Measurements from ENCODE around the gene C1QTNF1.

C1QTNF1 gene

DNA sequence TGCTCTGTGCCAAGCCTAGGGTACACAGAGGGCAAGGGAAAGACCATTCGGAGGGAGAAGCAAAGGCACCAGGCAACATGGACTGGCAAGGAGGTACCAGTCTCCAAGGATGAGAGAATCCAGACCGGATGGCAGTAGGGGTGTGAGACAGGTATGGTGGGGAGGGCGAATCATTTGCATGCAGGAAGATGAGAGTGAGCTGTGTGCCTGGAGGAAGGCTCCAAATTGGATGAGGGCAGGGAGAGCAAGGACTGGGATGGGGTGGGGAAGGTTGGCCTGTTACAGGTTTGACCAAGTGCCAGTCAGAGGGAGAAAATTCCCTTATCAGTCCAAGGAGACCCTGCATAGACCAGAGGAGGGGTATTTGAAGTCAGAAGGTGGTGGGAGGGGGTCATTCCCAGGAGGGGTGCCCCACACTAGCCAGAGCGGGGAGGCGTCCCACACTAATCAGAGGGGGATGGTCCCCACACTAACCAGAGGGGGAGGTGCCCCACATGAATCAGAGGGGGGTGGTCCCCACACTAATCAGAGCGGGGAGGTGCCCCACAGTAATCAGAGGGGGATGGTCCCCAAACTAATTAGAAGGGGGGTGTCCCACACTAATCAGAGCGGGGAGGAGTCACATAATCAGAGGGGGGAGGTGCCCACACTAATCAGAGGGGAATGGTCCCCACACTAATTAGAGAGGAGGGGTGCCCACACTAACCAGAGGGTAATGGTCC is 15.1 kb upstream of the C1QTNF1 start:
- H2BK12ac ChIP-seq (ENCODE audit: low read length), result peak overlapping the region; percentile 50
- peak overlapping the region; percentile 95 for H3K4me3 ChIP-seq (ENCODE audit: low read depth, low read length)
- peaks cover 17% of the 10 kb centered on the region for H3K79me2 ChIP-seq (ENCODE audit: control insufficient read depth, insufficient read depth, low read length, poor library complexity)
- WGBS (ENCODE audit: extremely low coverage, insufficient coverage, insufficient read length), result no CpG with 5 or more reads among the region's 7 CpGs
- peaks cover 5% of the 10 kb centered on the region for H3K9me3 ChIP-seq (ENCODE audit: insufficient read depth, low read depth, low read length)
- peak overlapping the region; percentile 85 for H2AK5ac ChIP-seq (ENCODE audit: low read length)
- no peak for DNase-seq
- peak overlapping the region; percentile 99 for H4K91ac ChIP-seq (ENCODE audit: low read depth, low read length)
- H3K27ac ChIP-seq (ENCODE audit: low read depth, low read length), result no peak overlapping the region
- peak overlapping the region; percentile 99 for H3K18ac ChIP-seq (ENCODE audit: low read length)
- H3K23ac ChIP-seq (ENCODE audit: low read length), result no peak overlapping the region
- H3K27me3 ChIP-seq (ENCODE audit: insufficient read depth, low read length), result no peaks in the 10 kb centered on the region
- peak overlapping the region; percentile 92 for H2BK120ac ChIP-seq (ENCODE audit: insufficient read depth, low read length, poor library complexity)
- peaks cover 18% of the 10 kb centered on the region for H3K79me1 ChIP-seq (ENCODE audit: low read length)
- H2AFZ ChIP-seq (ENCODE audit: insufficient read depth, low read length, poor library complexity), result peak overlapping the region; percentile 79
- peak overlapping the region; percentile 86 for H3K9ac ChIP-seq (ENCODE audit: low read length)
- H3K4me1 ChIP-seq (ENCODE audit: control insufficient read depth in 1 of 2, insufficient read depth in 2 of 2, low read length in 2 of 2), result peaks cover 24 to 33% of the 10 kb centered on the region in 2 experiments
- H3K4me2 ChIP-seq (ENCODE audit: low read length), result peak overlapping the region; percentile 88
- H3K14ac ChIP-seq (ENCODE audit: low read length), result peak overlapping the region; percentile 99
- peak overlapping the region; percentile 93 for H2BK5ac ChIP-seq (ENCODE audit: low read depth, low read length, poor library complexity)
- H3K36me3 ChIP-seq (ENCODE audit: control insufficient read depth in 1 of 2, insufficient read depth in 2 of 2, low read length in 2 of 2), result peaks cover 7% of the 10 kb centered on the region in 2 experiments
- H3K4ac ChIP-seq (ENCODE audit: low read depth, low read length), result peak overlapping the region; percentile 99
- H4K8ac ChIP-seq (ENCODE audit: low read depth, low read length), result peak overlapping the region; percentile 98
- peak overlapping the region; percentile 89 for H4K12ac ChIP-seq (ENCODE audit: low read depth, low read length)

DNA sequence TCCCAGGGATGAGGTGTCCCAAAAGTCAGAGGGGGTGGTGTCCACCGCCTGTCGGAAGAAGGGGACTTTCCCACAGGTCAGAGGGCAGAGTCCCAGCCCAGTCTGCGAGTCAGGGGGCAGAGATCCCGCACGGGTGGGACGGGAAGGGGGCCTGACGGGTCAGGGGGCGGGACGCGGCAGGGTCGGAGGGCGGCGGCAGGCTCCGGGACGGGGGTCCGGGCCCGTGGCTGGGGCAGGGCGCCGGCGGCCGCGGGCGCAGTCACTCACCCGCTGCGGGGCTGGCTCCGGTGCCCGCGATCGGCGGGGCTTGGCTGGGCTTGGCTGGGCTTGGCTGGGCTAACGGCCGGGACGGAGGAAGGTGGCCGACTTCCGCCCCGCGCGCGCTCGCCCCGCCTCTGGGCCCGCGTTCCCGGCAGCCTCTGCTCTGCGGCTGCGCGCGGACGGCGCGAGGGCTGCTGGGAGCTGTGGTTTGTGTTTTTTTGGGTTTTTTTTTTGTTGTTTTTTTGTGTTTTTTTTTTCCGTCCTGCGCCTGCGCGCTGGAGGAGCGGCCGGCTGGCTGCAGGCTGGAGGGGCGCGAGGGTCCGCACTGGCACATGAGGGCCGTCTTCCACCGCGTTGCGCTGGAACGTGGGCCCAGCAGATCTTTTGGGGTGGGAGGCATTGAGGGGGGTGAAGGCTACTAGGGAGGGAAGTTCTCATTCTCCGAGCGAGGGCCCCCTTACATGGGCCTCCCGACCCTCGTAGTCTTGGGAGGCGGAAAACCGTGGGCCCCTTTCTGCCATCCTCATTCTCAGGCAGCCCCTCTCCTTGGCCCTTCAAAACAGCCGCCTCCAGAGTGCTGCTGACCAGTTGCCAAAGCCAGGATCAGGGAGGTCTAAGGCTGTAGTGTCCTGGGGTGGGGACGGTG is 14.3 kb upstream of the C1QTNF1 start, which contains the start of gene CANT1:
CANT1 (minus strand) TSS at position 368 of the 907 bp plus-strand sequence. CDS start 12,142 bp downstream, outside the sequence.
- no peaks in the 10 kb centered on the region for H3K27me3 ChIP-seq (ENCODE audit: insufficient read depth, low read length)
- H4K12ac ChIP-seq (ENCODE audit: low read depth, low read length), result peak within 1 kb of the TSS; percentile 89
- H2AFZ ChIP-seq (ENCODE audit: insufficient read depth, low read length, poor library complexity), result peak within 1 kb of the TSS; percentile 92
- H3K14ac ChIP-seq (ENCODE audit: low read length), result peak within 1 kb of the TSS; percentile 99
- WGBS (ENCODE audit: extremely low coverage, insufficient coverage, insufficient read length), result no CpG with 5 or more reads among the region's 73 CpGs
- peak within 1 kb of the TSS; percentile 58 for H3K27ac ChIP-seq (ENCODE audit: low read depth, low read length)
- H3K36me3 ChIP-seq (ENCODE audit: control insufficient read depth in 1 of 2, insufficient read depth in 2 of 2, low read length in 2 of 2), result peaks cover 7% of the 10 kb centered on the region in 2 experiments
- peaks cover 5% of the 10 kb centered on the region for H3K9me3 ChIP-seq (ENCODE audit: insufficient read depth, low read depth, low read length)
- H3K9ac ChIP-seq (ENCODE audit: low read length), result peak within 1 kb of the TSS; percentile 87
- H3K4me1 ChIP-seq (ENCODE audit: control insufficient read depth in 1 of 2, insufficient read depth in 2 of 2, low read length in 2 of 2), result peaks cover 24 to 33% of the 10 kb centered on the region in 2 experiments
- H3K4me3 ChIP-seq (ENCODE audit: low read depth, low read length), result peak within 1 kb of the TSS; percentile 95
- peak within 1 kb of the TSS; percentile 99 for H4K91ac ChIP-seq (ENCODE audit: low read depth, low read length)
- H4K8ac ChIP-seq (ENCODE audit: low read depth, low read length), result peak within 1 kb of the TSS; percentile 98
- H3K4me2 ChIP-seq (ENCODE audit: low read length), result peak within 1 kb of the TSS; percentile 88
- H3K18ac ChIP-seq (ENCODE audit: low read length), result peak within 1 kb of the TSS; percentile 99
- peak within 1 kb of the TSS; percentile 99 for H3K4ac ChIP-seq (ENCODE audit: low read depth, low read length)
- peak within 1 kb of the TSS; percentile 95 for H2BK120ac ChIP-seq (ENCODE audit: insufficient read depth, low read length, poor library complexity)
- H3K79me2 ChIP-seq (ENCODE audit: control insufficient read depth, insufficient read depth, low read length, poor library complexity), result peaks cover 17% of the 10 kb centered on the region
- H2AK5ac ChIP-seq (ENCODE audit: low read length), result peak within 1 kb of the TSS; percentile 98
- peaks cover 18% of the 10 kb centered on the region for H3K79me1 ChIP-seq (ENCODE audit: low read length)
- H2BK12ac ChIP-seq (ENCODE audit: low read length), result peak within 1 kb of the TSS; percentile 95
- H2BK5ac ChIP-seq (ENCODE audit: low read depth, low read length, poor library complexity), result peak within 1 kb of the TSS; percentile 93
- peak; percentile 77 to 90 for DNase-seq
- no peak within 1 kb of the TSS for H3K23ac ChIP-seq (ENCODE audit: low read length)

DNA sequence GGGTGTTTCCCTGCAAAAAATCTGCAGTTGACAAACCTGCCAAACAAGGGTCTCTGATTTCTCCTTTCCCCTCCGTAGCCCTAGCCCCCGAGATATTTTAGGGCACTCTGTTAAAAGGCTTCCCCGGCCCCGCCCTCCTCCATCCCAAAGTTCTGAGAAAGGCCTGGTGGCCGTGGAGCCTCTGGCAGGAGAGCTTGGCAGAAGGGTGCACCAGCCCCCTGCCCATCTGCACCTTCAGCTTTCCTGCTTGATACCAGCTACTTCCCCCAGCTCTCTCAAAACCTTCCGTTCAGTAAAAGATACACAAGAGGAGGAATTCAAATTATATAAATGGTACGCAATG is 13.7 kb upstream of the C1QTNF1 start:
- H2AK5ac ChIP-seq (ENCODE audit: low read length), result peak overlapping the region; percentile 98
- no peaks in the 10 kb centered on the region for H3K27me3 ChIP-seq (ENCODE audit: insufficient read depth, low read length)
- H3K79me1 ChIP-seq (ENCODE audit: low read length), result peaks cover 18% of the 10 kb centered on the region
- H3K9me3 ChIP-seq (ENCODE audit: insufficient read depth, low read depth, low read length), result peaks cover 5% of the 10 kb centered on the region
- peaks cover 17% of the 10 kb centered on the region for H3K79me2 ChIP-seq (ENCODE audit: control insufficient read depth, insufficient read depth, low read length, poor library complexity)
- peak overlapping the region; percentile 78 for H3K14ac ChIP-seq (ENCODE audit: low read length)
- peak overlapping the region; percentile 99 for H4K91ac ChIP-seq (ENCODE audit: low read depth, low read length)
- H2BK120ac ChIP-seq (ENCODE audit: insufficient read depth, low read length, poor library complexity), result peak overlapping the region; percentile 95
- peak overlapping the region; percentile 53 for H3K4ac ChIP-seq (ENCODE audit: low read depth, low read length)
- peak overlapping the region; percentile 88 for H3K4me2 ChIP-seq (ENCODE audit: low read length)
- peak overlapping the region; percentile 71 for H2BK5ac ChIP-seq (ENCODE audit: low read depth, low read length, poor library complexity)
- DNase-seq, result no peak
- H2AFZ ChIP-seq (ENCODE audit: insufficient read depth, low read length, poor library complexity), result peak overlapping the region; percentile 92
- H3K4me1 ChIP-seq (ENCODE audit: control insufficient read depth in 1 of 2, insufficient read depth in 2 of 2, low read length in 2 of 2), result peaks cover 24 to 31% of the 10 kb centered on the region in 2 experiments
- peak overlapping the region; percentile 69 for H3K4me3 ChIP-seq (ENCODE audit: low read depth, low read length)
- no peak overlapping the region for H3K9ac ChIP-seq (ENCODE audit: low read length)
- H3K27ac ChIP-seq (ENCODE audit: low read depth, low read length), result peak overlapping the region; percentile 41
- WGBS (ENCODE audit: extremely low coverage, insufficient coverage, insufficient read length), result no CpG with 5 or more reads among the region's 7 CpGs
- peak overlapping the region; percentile 82 for H3K18ac ChIP-seq (ENCODE audit: low read length)
- peak overlapping the region; percentile 79 for H4K12ac ChIP-seq (ENCODE audit: low read depth, low read length)
- H3K36me3 ChIP-seq (ENCODE audit: control insufficient read depth in 1 of 2, insufficient read depth in 2 of 2, low read length in 2 of 2), result peaks cover 7% of the 10 kb centered on the region in 2 experiments
- no peak overlapping the region for H3K23ac ChIP-seq (ENCODE audit: low read length)
- peak overlapping the region; percentile 95 for H2BK12ac ChIP-seq (ENCODE audit: low read length)
- peak overlapping the region; percentile 96 for H4K8ac ChIP-seq (ENCODE audit: low read depth, low read length)

DNA sequence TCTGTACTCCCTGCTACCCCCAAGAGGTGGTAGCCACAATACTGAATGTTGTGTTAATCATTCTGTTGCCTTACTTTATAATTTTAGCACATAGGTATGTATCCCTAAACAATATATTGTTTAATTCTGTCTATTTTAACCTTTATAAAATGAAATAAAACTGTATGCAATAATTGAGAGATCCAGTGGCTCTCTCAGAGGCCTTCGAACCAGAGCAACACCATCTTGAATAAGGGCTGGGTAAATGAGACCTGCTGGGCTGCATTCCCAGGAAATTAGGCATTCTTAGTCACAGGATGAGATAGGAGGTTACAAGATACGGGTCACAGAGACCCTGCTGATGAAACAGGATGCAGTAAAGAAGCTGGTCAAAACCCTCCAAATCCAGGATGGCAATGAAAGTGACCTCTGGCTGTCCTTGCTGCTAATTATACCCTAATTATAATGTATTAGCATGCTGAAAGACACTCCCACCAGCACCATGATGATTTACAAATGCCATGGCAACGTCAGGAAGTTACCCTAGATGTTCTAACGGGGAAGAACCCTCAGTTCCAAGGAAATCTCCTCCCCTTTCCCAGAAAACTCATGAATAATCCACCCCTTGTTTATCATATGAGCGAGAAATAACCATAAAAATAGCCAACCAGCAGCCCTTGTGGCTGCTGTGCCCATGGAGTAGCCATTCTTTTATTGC is 12.4 kb upstream of the C1QTNF1 start:
- no peak overlapping the region for H2BK5ac ChIP-seq (ENCODE audit: low read depth, low read length, poor library complexity)
- H2BK12ac ChIP-seq (ENCODE audit: low read length), result peak overlapping the region; percentile 38
- WGBS (ENCODE audit: extremely low coverage, insufficient coverage, insufficient read length), result no CpG with 5 or more reads among the region's 5 CpGs
- H3K4me1 ChIP-seq (ENCODE audit: control insufficient read depth in 1 of 2, insufficient read depth in 2 of 2, low read length in 2 of 2), result peaks cover 19 to 20% of the 10 kb centered on the region in 2 experiments
- peaks cover 5% of the 10 kb centered on the region for H3K9me3 ChIP-seq (ENCODE audit: insufficient read depth, low read depth, low read length)
- peaks cover 17% of the 10 kb centered on the region for H3K79me2 ChIP-seq (ENCODE audit: control insufficient read depth, insufficient read depth, low read length, poor library complexity)
- no peak overlapping the region for H3K9ac ChIP-seq (ENCODE audit: low read length)
- H3K4me3 ChIP-seq (ENCODE audit: low read depth, low read length), result no peak overlapping the region
- H3K36me3 ChIP-seq (ENCODE audit: control insufficient read depth in 1 of 2, insufficient read depth in 2 of 2, low read length in 2 of 2), result peaks cover 7% of the 10 kb centered on the region in 2 experiments
- H2AK5ac ChIP-seq (ENCODE audit: low read length), result no peak overlapping the region
- no peak overlapping the region for H3K4me2 ChIP-seq (ENCODE audit: low read length)
- H2AFZ ChIP-seq (ENCODE audit: insufficient read depth, low read length, poor library complexity), result no peak overlapping the region
- H3K4ac ChIP-seq (ENCODE audit: low read depth, low read length), result no peak overlapping the region
- no peaks in the 10 kb centered on the region for H3K27me3 ChIP-seq (ENCODE audit: insufficient read depth, low read length)
- H4K12ac ChIP-seq (ENCODE audit: low read depth, low read length), result no peak overlapping the region
- DNase-seq, result peak; percentile 87 to 93
- no peak overlapping the region for H4K8ac ChIP-seq (ENCODE audit: low read depth, low read length)
- H3K27ac ChIP-seq (ENCODE audit: low read depth, low read length), result peak overlapping the region; percentile 21
- H2BK120ac ChIP-seq (ENCODE audit: insufficient read depth, low read length, poor library complexity), result peak overlapping the region; percentile 38
- H3K14ac ChIP-seq (ENCODE audit: low read length), result no peak overlapping the region
- no peak overlapping the region for H3K18ac ChIP-seq (ENCODE audit: low read length)
- no peak overlapping the region for H4K91ac ChIP-seq (ENCODE audit: low read depth, low read length)
- no peak overlapping the region for H3K23ac ChIP-seq (ENCODE audit: low read length)
- peaks cover 18% of the 10 kb centered on the region for H3K79me1 ChIP-seq (ENCODE audit: low read length)

All from trophoblast cell (in vitro differentiated cells and primary cell).